NCI-H2171 treated with DMSO at 0.1 percent for 48 hours (cell line): ENCODE results near the gene DENND6B.

Experiments used
- DNase-seq: peaks from one replicate; lab custom pipeline; 2025; lab: John Stamatoyannopoulos, UW

DENND6B gene

GRCh38 chr22:50303848-50304527 is 22.8 kb downstream of the DENND6B start:
- no peak for DNase-seq

DNA sequence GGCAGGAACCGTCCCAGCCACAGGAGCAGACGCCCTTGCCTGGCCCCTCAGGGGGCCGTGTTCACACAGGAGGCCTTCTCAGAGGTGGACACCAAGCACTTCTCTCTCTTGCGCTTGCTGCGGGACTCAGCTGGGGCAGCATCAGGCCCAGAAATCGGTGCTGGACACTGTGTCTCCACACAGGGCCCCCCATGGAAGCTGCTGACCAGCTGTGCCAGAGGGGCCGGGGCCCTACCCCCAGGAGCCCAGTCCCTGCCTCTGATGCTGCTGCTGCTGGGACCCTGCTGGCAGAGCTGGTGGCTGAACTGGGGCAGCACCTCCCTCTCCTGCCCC is 23.3 kb downstream of the DENND6B start:
- DNase-seq: no peak

GRCh38 chr22:50302564-50302963 is 24.2 kb downstream of the DENND6B start:
- DNase-seq: no peak

- no peak for DNase-seq
Observed at GRCh38 chr22:50302041-50302541, 24.7 kb downstream of the DENND6B start.

DNA sequence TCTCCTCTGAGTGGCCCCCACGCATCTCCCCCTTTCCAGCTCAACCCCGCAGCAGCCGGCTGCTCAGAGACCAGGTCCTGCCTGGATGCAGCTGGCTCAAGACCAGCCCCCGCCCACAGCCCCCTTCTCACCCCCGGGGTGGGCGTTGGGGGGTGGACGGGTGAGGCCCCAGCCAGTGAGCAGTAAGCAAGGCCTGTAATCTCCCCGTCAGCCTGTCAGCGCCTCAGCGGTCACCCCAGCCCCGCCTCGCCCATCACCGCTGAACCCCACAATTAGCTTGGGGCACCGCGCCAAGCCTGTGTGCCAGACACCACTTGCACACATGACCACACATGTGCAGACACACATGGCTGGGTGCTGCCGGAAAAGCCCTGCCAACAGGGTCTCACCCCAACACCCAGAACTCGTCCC is 25.2 kb downstream of the DENND6B start:
- DNase-seq: no peak

DNA sequence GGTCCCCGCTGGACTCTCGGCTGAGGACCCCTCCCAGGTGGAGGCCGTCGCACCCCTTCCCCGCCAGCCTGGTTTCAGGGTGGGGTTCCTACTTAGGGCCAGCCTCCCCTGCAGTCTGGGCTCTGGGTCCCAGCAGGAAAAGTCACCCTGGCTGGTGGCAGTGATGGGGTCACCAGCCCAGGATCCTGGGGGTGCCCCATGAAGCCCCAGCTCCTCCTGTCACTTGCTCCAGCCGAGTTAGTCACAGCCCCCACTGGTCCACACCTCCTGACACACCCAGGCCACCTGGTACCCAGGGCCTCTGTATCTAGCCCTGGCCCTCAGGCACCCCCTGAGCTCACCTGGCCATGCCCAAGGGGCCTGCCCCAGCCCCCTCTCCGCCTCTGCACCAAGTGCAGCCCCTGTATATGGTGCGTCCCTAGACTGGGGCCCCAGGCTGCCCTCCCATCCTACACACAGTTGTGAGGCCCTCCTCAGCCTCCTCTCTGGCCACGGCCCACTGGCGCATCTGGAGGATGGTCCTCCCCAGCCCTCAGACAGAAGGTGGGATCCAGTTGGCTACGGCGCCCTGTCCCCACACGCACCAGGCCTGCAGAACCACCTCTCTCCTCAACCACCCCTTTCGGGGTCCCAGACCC is 26.1 kb downstream of the DENND6B start:
- DNase-seq: no peak

- no peak for DNase-seq
Observed at GRCh38 chr22:50299785-50300619, 26.8 kb downstream of the DENND6B start.

DNA sequence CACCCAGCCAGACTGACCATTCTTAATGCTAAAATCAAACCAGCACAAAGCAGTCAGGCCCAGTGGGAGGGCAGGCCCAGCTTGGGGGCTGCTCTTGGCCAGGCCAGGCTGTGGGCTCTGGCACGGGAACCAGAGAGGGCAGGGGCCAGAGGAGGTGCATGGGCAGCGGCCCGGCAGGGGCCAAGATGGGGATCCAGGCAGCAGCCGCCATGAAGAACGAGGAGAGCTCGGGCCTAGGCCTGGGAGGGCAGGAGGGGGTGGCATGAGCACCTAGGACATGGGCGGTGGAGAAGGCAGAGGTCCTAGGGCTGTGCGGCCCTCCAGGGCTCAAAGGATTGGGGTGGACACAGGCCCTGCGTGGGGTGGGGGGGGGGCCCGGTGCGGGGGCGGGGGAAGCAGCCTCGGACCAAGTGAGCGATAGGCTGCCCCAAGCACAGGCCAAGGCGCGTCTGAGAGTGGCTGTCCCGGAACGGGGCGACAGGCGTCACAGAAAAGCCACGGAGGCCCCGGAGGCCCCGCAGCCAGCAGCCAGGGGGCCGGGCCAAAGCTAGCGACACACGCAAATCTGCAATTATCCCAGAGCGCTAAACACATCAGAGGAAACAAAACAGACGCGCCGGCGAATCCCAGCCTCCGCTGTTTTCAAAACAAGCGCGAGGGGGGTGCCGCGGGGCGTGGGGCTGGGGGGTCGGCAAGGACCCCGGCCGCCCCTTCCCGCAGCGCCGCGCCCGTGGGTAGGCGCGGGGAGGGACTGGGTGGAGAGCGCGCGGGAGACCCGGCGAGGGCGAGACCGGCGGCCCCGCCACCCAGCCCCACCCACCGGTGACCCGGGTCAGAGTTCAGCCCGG is 27.7 kb downstream of the DENND6B start:
- DNase-seq: no peak

GRCh38 chr22:50298266-50298637 is 28.6 kb downstream of the DENND6B start:
- DNase-seq: no peak

DNA sequence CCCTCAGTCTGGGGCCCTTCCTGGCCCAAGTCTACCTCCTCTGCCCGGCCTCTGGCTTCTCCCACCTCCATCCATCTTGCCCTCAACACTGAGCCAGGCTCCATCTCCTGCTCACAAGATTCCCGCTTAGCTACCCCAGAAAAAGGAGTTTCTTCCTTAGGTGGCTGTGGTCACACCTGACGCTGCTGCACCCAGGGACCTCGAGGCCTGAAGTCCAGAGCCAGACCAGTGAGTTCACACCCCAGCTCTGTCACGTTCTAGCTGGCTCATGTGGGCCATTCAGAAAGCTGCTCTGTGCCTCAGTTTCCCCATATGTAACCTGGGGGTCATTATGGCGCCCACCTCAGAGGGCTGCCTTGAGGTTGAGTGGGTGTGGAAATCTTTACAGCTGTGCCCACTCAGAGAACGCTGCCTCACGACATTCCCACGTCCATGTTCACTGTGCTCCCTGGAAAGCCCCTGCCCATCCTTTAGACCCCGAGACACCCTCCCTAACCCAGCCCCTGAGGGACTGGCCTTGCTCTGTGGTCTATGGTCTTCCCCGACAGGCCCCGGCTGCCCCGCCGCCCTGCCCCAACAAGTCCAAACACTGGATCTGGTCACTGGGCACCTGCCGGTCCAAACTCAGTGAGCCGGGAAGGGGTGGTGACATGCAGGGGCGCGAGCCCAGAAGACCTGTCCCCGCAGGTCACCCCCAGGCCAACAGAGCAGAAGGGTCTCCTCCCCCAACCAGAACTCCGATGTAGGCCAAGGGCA is 29.1 kb downstream of the DENND6B start:
- DNase-seq: no peak

DNA sequence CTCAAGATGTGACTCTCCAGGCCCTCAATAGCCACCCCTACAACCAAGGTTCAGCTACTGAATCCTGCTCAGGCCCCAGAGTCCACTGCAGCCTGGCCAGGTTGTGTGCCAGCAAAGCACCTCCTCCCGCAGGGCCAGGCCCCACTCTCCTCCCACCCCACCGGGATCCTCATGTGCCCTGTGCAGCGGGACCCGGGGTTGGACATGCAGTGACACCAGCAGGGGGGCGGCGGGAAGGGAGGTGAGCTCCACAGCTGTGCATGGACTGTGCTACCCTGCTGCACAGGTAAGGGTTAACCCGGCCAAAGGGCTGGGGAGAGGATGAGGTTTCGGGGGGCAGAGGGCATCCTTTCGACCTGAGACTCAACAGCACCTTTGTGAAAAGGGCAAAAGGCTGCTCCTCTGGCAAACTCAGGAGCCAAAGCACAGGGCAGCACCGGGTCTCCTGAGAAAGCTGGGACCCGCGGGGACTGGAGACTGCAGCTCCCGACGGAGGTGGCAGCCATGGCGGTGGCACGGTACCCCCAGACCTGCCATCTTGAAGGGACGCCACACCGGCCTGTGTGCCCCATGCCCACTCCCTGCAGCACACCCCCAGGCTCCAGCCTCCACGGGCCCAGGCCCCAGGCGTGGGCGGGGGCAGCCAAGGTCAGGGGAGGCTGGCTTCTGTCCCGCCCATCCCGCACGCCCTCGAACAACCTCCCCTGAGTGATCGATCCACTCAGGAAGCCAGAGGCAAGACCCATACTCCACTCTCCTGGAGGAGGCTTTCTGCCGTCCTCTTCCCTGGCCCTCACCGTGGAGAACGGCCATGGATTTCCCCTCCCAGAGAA is 29.9 kb downstream of the DENND6B start:
- no peak for DNase-seq

DNA sequence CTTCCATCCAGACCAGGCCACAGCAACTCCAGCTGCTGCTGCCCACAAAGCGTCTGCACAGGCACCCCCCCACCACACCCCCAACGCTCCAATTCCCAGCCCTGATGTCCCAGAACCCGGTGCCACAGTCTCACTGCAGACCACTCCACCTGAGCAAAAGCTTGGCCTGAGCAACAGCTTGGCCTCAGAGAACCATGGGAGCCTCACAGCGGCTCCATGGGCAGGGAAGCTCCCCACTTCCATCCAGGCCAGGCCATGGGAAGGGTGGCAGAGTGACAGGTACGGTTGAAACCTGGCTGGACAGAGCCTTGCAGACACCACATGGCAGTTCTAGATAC is 32.5 kb downstream of the DENND6B start:
- no peak for DNase-seq

DNA sequence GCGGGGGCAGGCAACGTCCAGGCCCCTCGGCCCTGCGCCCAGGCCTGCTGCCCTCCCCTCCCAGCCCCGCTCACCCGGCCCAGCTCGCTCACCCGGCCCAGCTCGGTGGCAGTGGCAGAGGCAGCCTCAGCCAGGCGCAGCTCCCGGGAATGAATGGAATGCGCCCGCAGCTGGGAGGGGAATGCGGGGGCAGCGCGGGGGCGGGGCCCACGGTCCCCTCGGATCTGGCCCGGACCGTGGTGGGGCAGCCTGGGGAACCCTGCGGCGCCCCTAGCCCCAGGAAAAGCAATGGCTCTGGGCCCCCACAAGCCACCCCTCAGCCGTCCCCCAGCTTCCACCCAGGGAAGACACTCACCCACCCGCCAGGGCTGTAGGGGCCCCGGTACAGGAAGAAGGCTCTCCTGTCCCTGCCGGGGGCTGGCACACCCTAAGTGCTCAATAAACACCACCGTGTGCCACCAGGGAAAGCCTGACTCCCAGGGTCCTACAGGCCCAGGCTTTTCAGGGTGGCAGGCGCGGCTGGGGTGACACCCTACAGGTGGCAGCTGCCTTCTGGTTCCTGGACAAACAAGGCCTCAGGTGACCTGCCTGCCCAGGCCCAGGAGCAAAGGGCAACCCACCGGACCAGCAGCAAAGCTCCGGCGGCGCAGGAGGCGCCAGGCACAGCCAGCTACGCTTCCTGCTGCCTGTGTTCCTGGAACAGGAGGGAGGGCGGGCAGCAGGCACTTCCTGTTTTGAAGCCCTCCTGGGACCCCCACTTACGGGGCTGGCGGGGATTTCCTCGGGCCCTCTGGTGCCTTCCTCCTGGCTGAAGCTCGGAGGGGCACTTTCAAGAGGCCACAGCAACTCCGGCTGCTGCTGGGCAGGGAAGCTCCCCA is 33.1 kb downstream of the DENND6B start:
- no peak for DNase-seq

GRCh38 chr22:50292643-50293440 is 34.0 kb downstream of the DENND6B start:
- DNase-seq: no peak

DNA sequence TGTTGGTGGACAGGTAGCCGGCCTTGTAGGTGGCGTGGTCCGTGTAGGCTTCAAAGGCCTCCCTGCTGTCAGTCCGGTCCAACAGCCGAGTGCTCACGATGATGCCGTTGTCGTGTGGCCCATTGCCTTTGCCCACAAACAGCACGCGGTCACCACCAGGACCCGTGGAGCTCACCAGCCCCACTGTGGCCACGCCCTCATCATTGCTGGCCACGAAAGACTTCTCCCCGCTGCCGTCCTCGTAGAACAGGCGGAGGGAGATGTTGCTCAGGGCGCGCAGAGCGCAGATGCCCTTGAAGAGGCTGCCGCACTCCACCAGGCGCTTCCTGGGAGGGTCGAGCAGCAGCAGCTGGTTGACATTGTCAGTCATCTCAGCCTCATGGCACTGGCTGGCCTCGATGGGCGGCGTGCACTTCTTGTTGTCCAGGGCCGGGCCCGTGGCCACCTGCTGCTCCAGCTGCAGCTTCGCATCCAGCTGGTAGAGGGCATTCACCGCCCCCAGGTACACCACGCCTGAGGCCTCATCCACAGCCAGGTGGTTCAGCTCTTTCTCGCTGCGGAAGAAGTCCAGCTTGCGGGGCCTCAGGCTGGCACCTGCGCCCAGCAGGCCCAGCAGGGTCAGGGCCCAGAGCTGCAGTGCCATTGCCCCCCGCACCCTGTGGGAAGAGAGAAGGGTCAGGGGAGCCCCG is 36.7 kb downstream of the DENND6B start:
- no peak for DNase-seq

DNA sequence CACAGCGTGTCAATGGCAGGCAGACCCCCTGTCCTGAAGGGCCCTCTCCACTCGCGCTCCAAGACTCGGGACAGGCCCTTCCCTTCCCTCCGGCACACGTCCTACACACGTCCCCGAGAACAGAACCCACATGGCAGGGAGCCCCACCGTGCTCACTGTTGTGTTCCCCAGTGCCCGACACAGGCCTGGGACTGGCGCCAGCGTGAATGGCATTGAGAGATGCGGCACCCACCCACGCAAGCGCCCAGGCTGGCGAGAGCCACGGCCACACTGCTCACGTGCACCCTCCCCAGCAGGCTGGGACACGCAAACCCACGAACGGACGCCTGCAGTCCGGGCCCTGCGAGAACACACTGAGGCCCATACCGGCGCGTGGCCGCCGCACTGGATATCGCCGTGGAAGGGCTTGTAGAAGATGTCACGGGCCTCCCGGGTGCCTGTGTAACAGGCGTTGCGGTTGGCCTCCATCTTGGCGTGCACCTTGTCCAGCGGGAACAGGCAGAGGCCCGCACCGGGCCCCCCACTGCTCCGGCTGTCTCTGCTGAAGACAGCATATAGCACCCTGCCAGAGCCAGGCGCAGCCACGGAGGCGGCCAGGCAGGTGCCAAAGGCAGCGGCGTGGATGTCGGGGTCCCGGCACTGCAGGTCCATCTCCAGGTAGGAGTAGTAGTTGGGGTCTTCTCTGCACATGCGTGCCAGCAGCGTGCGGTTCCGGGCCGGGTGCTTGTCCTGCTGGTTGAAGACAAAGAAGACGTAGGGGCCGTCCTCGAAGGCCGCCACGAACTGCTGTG is 37.5 kb downstream of the DENND6B start:
- DNase-seq: no peak

GRCh38 chr22:50287731-50288130 is 39.1 kb downstream of the DENND6B start:
- DNase-seq: no peak
